Astrocyte of the cerebellum (primary cell): ENCODE results near the gene FCRL5.

Experiments used
- DNase-seq: peaks from one replicate; pipeline ENCODE4 v3.0.0-alpha.2; 2011; ENCODE audit warnings: low read depth
- H3K4me3 ChIP-seq: 2 replicates; pipeline ENCODE4 v1.5.1; 2011; ENCODE audit warnings: mild to moderate bottlenecking, low read depth, low read length, moderate library complexity
- in situ Hi-C: cut with HindIII; loops from 2 replicates; pipeline ENCODE4 v1.10.0; 2017; ENCODE audit warnings: low sequenced_read_pairs
- TF ChIP-seq, protein P1 (sequence below): IDR thresholded peaks from 2 replicates; pipeline ENCODE4 v1.5.1; 2012; ENCODE audit warnings: low read length, low read depth, moderate library complexity, mild to moderate bottlenecking; ENCODE audit errors: missing control alignments

FCRL5 gene

DNA sequence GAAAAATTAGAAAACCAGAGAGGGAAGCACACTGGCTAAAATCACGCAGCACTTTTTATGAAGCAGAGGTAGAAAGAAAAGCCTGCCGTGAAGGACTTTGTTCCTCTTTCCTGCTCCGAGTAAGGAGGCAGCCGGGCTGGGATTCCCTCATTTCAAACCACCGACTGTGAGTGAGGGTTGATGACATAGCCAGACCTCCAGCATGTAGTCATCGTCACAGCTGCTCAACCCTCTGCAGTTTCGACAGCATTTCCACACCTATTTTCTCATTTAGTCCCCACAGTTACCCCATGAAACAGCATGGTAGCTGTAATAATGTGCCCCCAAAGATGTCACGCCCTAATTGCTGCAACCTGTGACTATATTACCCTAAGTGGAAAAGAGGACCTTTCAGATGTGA, 35.3 kb downstream of the FCRL5 start:
- H3K4me3 ChIP-seq: no peak overlapping the region
- TF ChIP-seq, protein P1, sequence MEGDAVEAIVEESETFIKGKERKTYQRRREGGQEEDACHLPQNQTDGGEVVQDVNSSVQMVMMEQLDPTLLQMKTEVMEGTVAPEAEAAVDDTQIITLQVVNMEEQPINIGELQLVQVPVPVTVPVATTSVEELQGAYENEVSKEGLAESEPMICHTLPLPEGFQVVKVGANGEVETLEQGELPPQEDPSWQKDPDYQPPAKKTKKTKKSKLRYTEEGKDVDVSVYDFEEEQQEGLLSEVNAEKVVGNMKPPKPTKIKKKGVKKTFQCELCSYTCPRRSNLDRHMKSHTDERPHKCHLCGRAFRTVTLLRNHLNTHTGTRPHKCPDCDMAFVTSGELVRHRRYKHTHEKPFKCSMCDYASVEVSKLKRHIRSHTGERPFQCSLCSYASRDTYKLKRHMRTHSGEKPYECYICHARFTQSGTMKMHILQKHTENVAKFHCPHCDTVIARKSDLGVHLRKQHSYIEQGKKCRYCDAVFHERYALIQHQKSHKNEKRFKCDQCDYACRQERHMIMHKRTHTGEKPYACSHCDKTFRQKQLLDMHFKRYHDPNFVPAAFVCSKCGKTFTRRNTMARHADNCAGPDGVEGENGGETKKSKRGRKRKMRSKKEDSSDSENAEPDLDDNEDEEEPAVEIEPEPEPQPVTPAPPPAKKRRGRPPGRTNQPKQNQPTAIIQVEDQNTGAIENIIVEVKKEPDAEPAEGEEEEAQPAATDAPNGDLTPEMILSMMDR: no peak
- no peak for DNase-seq
- in situ Hi-C loops: no loop called here

DNA sequence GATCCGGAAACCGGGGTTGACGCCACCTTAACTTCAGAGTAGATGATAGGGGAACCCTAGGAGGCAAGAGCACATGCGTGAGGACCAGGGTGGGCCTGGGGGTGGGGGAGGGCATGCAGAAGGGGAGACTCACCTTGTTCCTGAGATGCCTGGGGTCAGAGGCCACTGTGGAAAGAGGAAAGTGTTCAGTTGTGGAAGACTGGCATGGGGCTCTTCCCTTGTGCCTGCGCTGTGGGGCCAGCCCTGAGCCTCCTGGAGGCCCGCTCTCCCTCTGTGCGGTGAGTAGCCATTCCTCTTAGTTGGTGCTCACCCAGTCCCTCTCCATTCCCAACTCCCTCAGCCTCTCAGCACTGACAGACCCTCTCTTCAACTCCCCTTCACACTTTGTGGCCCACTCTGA, 36.6 kb downstream of the FCRL5 start:
- TF ChIP-seq, protein P1: no peak
- no peak for DNase-seq
- in situ Hi-C loops: no loop called here
- H3K4me3 ChIP-seq: no peak overlapping the region

DNA sequence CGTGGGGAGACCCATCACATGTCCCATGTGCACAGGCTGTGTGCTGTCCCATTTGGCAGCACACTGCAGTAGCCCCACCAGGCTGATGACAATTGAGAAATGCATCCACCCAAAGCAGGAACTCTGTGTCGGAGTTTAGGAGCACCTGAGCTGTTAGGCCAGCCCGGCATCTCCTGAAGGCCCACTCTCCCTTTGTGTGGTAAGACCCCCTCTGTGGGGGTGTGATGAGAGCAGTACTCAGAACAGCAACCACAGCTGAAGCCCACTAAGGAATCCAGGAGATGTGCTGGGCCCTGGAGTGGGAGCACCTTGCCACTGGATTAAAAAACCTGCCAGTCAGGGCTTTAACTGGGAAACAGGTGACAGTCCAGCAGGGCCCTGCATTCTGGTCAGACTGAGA, 37.2 kb downstream of the FCRL5 start:
- DNase-seq: no peak
- H3K4me3 ChIP-seq: no peak overlapping the region
- in situ Hi-C loops: no loop called here
- TF ChIP-seq, protein P1: no peak

DNA sequence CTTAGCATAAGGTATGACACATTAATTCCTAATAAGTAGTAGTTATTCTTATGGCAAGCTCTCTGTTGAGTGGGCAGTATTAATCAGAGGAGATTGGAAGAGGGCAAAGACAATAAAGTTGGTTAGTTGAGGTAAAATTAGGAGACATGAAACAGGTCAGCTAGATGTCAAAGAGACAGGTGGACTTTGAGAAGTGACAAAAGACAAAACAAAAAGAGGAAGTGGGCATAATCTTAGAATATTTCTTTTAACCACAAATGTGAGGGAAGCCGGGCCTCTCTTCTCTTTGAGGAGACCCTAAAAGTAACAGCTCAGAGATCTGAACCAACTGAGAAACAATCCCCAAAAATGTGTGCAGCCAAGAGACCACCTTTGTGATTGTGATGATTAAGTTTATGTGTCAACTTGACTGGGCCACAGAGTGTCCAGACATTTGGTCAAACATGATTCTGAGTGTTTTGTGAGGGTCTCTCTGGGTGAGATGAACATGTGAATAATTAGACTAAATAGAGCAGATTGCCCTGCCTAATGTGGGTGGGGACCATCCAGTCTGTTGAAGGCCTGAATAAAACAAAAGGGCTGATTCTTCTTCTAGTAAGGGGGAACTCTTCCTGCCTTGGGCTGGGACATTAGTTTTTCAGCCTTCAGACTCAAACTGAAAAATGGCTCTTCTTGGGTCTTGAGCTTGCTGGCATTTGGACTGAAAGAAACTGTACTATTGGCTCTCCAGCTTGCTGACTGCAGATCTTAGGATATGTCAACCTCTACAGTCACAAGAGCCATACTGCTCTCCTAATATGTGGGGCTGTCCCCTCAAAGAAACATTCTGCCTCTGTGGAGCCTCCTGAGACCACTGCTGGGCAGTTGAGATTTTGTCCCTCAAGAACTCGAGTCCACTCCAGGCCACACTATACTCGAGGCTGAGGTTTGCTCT, 40.0 kb downstream of the FCRL5 start:
- DNase-seq: no peak
- in situ Hi-C loops: no loop called here
- TF ChIP-seq, protein P1: no peak
- H3K4me3 ChIP-seq: no peak overlapping the region

DNA sequence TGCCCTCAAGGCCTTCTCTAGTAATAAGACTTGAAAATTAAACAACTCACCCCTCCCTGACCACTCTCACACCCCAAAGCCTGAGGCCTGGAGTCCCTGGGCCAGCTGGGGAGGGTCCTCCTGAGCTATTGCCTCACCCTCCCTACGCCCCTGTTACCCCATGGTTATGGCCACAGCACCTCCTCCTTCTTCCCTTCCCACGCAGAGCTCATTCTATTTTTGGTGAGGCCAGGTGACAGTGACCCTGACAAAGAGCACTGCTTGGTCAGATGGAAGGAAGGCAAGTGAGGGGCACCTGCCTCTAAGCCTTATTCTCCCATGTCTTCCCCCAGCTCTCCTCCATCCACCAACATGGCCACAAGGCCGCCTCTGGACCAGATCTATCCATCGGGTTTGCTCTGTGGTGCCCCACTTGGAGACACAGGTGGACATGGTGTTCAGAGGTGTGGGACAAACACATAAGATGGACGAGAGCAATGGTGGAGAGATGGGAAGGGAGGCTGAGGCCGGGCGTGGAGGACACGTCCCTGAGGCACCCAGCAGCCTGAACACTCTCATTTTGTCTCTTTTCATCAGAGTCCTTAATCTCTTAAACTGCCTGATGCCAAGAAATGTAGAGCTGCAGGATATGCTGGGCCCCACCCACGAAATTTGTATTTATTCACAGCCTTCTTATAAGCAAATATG, 42.6 kb downstream of the FCRL5 start:
- DNase-seq: no peak
- in situ Hi-C loops: no loop called here
- TF ChIP-seq, protein P1: no peak
- no peak overlapping the region for H3K4me3 ChIP-seq

DNA sequence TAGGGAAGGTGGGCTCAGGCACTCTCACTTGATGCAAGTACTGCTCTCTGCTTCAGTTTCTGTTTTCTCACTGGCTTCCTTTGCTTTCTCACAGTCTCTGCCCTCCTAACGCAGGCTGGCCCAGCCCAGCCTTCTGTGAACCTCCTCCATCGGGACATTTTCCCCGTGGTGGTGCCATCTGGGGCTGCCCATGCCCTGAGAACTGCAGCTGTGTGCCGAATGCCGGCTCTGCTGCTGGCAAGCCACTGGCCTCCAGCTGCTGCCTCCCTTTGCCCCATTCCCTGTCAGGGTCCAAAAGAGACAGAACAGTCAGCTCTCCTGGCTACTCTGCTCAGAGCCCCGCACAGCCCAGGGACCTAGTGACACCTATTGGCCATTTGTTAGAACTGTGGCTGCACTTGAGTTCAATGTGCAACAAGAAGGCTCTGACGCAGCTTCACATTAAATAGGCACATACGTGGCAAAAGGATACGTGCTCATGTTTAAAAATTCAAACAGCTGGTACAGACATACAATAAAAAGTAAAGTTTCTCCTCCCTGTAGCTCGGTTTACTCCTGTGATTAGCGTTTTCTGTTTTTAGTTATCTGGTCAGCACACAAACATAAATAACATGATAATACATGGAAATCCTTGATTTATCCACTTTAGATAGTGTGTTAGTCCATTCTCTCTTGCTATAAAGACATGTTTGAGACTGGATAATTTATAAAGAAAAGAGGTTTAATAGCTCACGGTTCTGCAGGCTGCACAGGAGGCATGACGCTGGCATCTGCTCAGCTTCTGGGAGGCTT, 46.6 kb downstream of the FCRL5 start:
- in situ Hi-C loops: no loop called here
- TF ChIP-seq, protein P1: peak; percentile 86
- peak; percentile 27 for DNase-seq
- no peak overlapping the region for H3K4me3 ChIP-seq
